IMR-90 (cell line): ENCODE data around the gene HIVEP3.
A peak's percentile ranks its signal among the peaks of the same experiment; 100 is the strongest.

Source experiments
- BHLHE40 ChIP-seq: fragments of 150-350 bp; IDR thresholded peaks from 2 replicates; pipeline ENCODE4 v1.6.1; 2016; ENCODE audit warnings: mild to moderate bottlenecking, low read depth, low read length
- RFX5 ChIP-seq: IDR thresholded peaks from 2 replicates; pipeline ENCODE4 v1.8.0; 2012; ENCODE audit warnings: low read depth, mild to moderate bottlenecking, low read length, moderate library complexity

- peak; percentile 91 for TF ChIP-seq BHLHE40
- no peak for TF ChIP-seq RFX5
These were observed 179.4 kb downstream of the HIVEP3 start for GRCh38 chr1:41739061-41739955.
